Fibroblast of lung (primary cell): Measurements from ENCODE around the gene SCN10A. TPM values are rescaled to one million over a fixed set of nuclear protein-coding genes. Genes with fewer than 3 reads are reported as not detected.
A peak's percentile ranks its signal among the peaks of the same experiment; 100 is the strongest.

ENCODE experiments used
- DNase-seq, 2 donors: peaks; one replicate each; pipeline versions ENCODE4 v3.0.0 to v3.0.0-alpha.2; 2010; ENCODE audit warnings: low read depth in 2 of 2
- H2AFZ ChIP-seq: 2 replicates; pipeline ENCODE4 v1.5.1; 2012; ENCODE audit warnings: low read length, control low read depth, inconsistent platforms
- H3K27ac ChIP-seq: 2 replicates; pipeline ENCODE4 v1.5.1; 2011; ENCODE audit warnings: low read length, control low read depth; ENCODE audit not compliant: insufficient read depth
- H3K27me3 ChIP-seq: 2 replicates; pipeline ENCODE4 v1.5.1; 2011; ENCODE audit warnings: mild to moderate bottlenecking, low read length; ENCODE audit not compliant: control insufficient read depth, insufficient read depth
- H3K36me3 ChIP-seq: 2 replicates; pipeline ENCODE4 v1.5.1; 2011; ENCODE audit warnings: low read length; ENCODE audit not compliant: control insufficient read depth, insufficient read depth
- H3K4me1 ChIP-seq: 2 replicates; pipeline ENCODE4 v1.5.1; 2011; ENCODE audit warnings: low read length; ENCODE audit not compliant: control insufficient read depth, insufficient read depth; ENCODE audit errors: extremely low read depth
- H3K4me2 ChIP-seq: 2 replicates; pipeline ENCODE4 v1.5.1; 2011; ENCODE audit warnings: low read length, control low read depth; ENCODE audit not compliant: insufficient read depth; ENCODE audit errors: extremely low read depth
- H3K4me3 ChIP-seq, 4 experiments: fragments of 200-600 bp in 1 of 4; sonication (generic) in 1 of 4; replicated peaks in 1 of 4; 2 replicates each; pipeline ENCODE4 v1.5.1; 2011 to 2016; ENCODE audit warnings: low read length in 4 of 4, low read depth in 3 of 4, mild to moderate bottlenecking in 3 of 4, control low read depth in 2 of 4, inconsistent platforms in 1 of 4, mixed read lengths in 1 of 4; ENCODE audit not compliant: insufficient read depth in 1 of 4; ENCODE audit errors: control extremely low read depth in 1 of 4
- H3K79me2 ChIP-seq: 2 replicates; pipeline ENCODE4 v1.5.1; 2012; ENCODE audit warnings: mild to moderate bottlenecking, low read length, inconsistent platforms; ENCODE audit not compliant: control insufficient read depth, insufficient read depth
- H3K9ac ChIP-seq: 2 replicates; pipeline ENCODE4 v1.5.1; 2011; ENCODE audit warnings: mild to moderate bottlenecking, low read length, control low read depth; ENCODE audit not compliant: insufficient read depth
- H3K9me3 ChIP-seq: 2 replicates; pipeline ENCODE4 v1.5.1; 2012; ENCODE audit warnings: low read depth, low read length; ENCODE audit not compliant: control insufficient read depth, insufficient read depth
- H4K20me1 ChIP-seq: 2 replicates; pipeline ENCODE4 v1.5.1; 2011; ENCODE audit warnings: low read length; ENCODE audit not compliant: control insufficient read depth, insufficient read depth; ENCODE audit errors: extremely low read depth
- CTCF ChIP-seq, 2 donors: IDR thresholded peaks in 1 of 2; conservative IDR thresholded peaks in 1 of 2; 1 replicate in 1 of 2; 2 replicates in 1 of 2; pipeline ENCODE4 v1.5.1; 2011 to 2012; ENCODE audit warnings: low read length in 2 of 2, control low read depth in 1 of 2, inconsistent platforms in 1 of 2, low read depth in 1 of 2, mild to moderate bottlenecking in 1 of 2
- EZH2 ChIP-seq: IDR thresholded peaks from 2 replicates; pipeline ENCODE4 v1.5.1; 2012; ENCODE audit warnings: low read length, control low read depth, mild to moderate bottlenecking; ENCODE audit errors: missing control alignments
- polyA plus RNA-seq, 2 donors: library from polyadenylated mRNA; depleted of rRNA in 1 of 2; stranded (reverse) in 1 of 2; unstranded in 1 of 2; fragments of >200 nt; gene quantifications; 2 replicates each; pipeline ENCODE4 v1.2.1, GENCODE V29; 2011 to 2012; ENCODE audit warnings: missing spikeins in 1 of 2
- total RNA-seq: library from RNA; depleted of rRNA; stranded (reverse); fragments of >200 nt; gene quantifications from 2 replicates; pipeline ENCODE4 v1.2.1, GENCODE V29; 2014

Gene SCN10A
- total and polyA plus RNA-seq, 2 donors (not counting 1 experiment from before 2014, with no cell fraction given), result not detected

GRCh38 chr3:38728008-38728407 lies 88.0 kb downstream of the SCN10A start:
- Histone ChIP-seq H4K20me1 (no peaks in the 10 kb centered on the region), H3K36me3 (no peaks in the 10 kb centered on the region), H2AFZ (no peak overlapping the region), H3K27me3 (no peaks in the 10 kb centered on the region), H3K27ac (no peak overlapping the region), H3K79me2 (no peaks in the 10 kb centered on the region), H3K4me3 (no peak overlapping the region), H3K4me1 (peaks cover 11% of the 10 kb centered on the region), H3K9me3 (no peaks in the 10 kb centered on the region), H3K9ac (no peak overlapping the region), H3K4me2 (no peak overlapping the region)
- DNase-seq, result no peak
- no peak for TF ChIP-seq CTCF (conservative IDR thresholded peaks at IDR 0.05 in 1 of 2, IDR thresholded peaks at IDR 0.05 in 1 of 2; ENCODE audit: low read depth in 1 of 2, low read length in 2 of 2)
- no peak for TF ChIP-seq EZH2

GRCh38 chr3:38726751-38727150 lies 89.3 kb downstream of the SCN10A start:
- H3K4me2 ChIP-seq, result no peak overlapping the region
- H3K79me2 ChIP-seq, result no peaks in the 10 kb centered on the region
- TF ChIP-seq CTCF (conservative IDR thresholded peaks at IDR 0.05 in 1 of 2, IDR thresholded peaks at IDR 0.05 in 1 of 2; ENCODE audit: low read depth in 1 of 2, low read length in 2 of 2) (no peak), EZH2 (no peak)
- no peak overlapping the region for H3K27ac ChIP-seq
- no peak overlapping the region for H2AFZ ChIP-seq
- no peaks in the 10 kb centered on the region for H4K20me1 ChIP-seq
- H3K4me1 ChIP-seq, result peaks cover 19% of the 10 kb centered on the region
- no peak overlapping the region for H3K4me3 ChIP-seq
- H3K9ac ChIP-seq, result no peak overlapping the region
- H3K36me3 ChIP-seq, result no peaks in the 10 kb centered on the region
- no peak for DNase-seq
- H3K9me3 ChIP-seq, result no peaks in the 10 kb centered on the region
- H3K27me3 ChIP-seq, result no peaks in the 10 kb centered on the region

GRCh38 chr3:38725726-38726419 lies 90.1 kb downstream of the SCN10A start:
- peak; percentile 20 to 41 for DNase-seq
- Histone ChIP-seq H3K4me1 (peaks cover 19% of the 10 kb centered on the region), H3K27me3 (no peaks in the 10 kb centered on the region), H3K79me2 (no peaks in the 10 kb centered on the region), H4K20me1 (no peaks in the 10 kb centered on the region), H3K9me3 (no peaks in the 10 kb centered on the region), H3K27ac (no peak overlapping the region), H3K4me3 (no peak overlapping the region), H2AFZ (no peak overlapping the region), H3K9ac (no peak overlapping the region), H3K36me3 (no peaks in the 10 kb centered on the region), H3K4me2 (no peak overlapping the region)
- TF ChIP-seq CTCF (conservative IDR thresholded peaks at IDR 0.05 in 1 of 2, IDR thresholded peaks at IDR 0.05 in 1 of 2; ENCODE audit: low read depth in 1 of 2, low read length in 2 of 2) (no peak), EZH2 (no peak)
